HG03378 (cell line): ENCODE measurements around the gene TRIB2.
"Not testable (repeated sequence)": the region's sequence is repeated elsewhere in the genome, so short reads cannot be mapped to it uniquely, and the experiment has no call there.

Experiments
- ATAC-seq: cut with Tn5 transposase; IDR thresholded peaks from one replicate; pipeline ENCODE4 v1.9.1; 2021; ENCODE audit warnings: mild to moderate bottlenecking, moderate library complexity; ENCODE audit not compliant: unreplicated experiment

TRIB2 gene

GRCh38 chr2:12716282-12717190 lies at the start of gene TRIB2:
Gene TRIB2 (plus strand): TSS chr2:12716936. CDS start chr2:12718308, 1,372 bp downstream.
- peak; percentile 44 for ATAC-seq

GRCh38 chr2:12669036-12669435 lies 47.7 kb upstream of the TRIB2 start:
- ATAC-seq: no peak

- no peak for ATAC-seq
These were observed 43.9 kb upstream of the TRIB2 start for GRCh38 chr2:12672711-12673315.

GRCh38 chr2:12674644-12675328 lies 42.0 kb upstream of the TRIB2 start:
- no peak for ATAC-seq

- ATAC-seq: no peak
These were observed 41.4 kb upstream of the TRIB2 start for GRCh38 chr2:12675352-12675795.

GRCh38 chr2:12675801-12676200 lies 40.9 kb upstream of the TRIB2 start:
- ATAC-seq: no peak

GRCh38 chr2:12676771-12677170 lies 40.0 kb upstream of the TRIB2 start:
- no peak for ATAC-seq

- no peak for ATAC-seq
These were observed 38.5 kb upstream of the TRIB2 start for GRCh38 chr2:12678186-12678585.

- no peak for ATAC-seq
These were observed 37.1 kb upstream of the TRIB2 start for GRCh38 chr2:12679550-12680072.

- ATAC-seq: not testable (repeated sequence)
These were observed 36.6 kb upstream of the TRIB2 start for GRCh38 chr2:12680115-12680514.

- ATAC-seq: no peak
These were observed 34.7 kb upstream of the TRIB2 start for GRCh38 chr2:12682017-12682416.

GRCh38 chr2:12683457-12684100 lies 33.2 kb upstream of the TRIB2 start:
- ATAC-seq: no peak

GRCh38 chr2:12684471-12684936 lies 32.2 kb upstream of the TRIB2 start:
- ATAC-seq: no peak

- no peak for ATAC-seq
These were observed 31.6 kb upstream of the TRIB2 start for GRCh38 chr2:12685145-12685544.

GRCh38 chr2:12685956-12686355 lies 30.8 kb upstream of the TRIB2 start:
- ATAC-seq: no peak

- no peak for ATAC-seq
These were observed 29.9 kb upstream of the TRIB2 start for GRCh38 chr2:12686708-12687283.

- no peak for ATAC-seq
These were observed 28.6 kb upstream of the TRIB2 start for GRCh38 chr2:12688091-12688490.

GRCh38 chr2:12688893-12689292 lies 27.8 kb upstream of the TRIB2 start:
- ATAC-seq: no peak

- ATAC-seq: no peak
These were observed 23.2 kb upstream of the TRIB2 start for GRCh38 chr2:12693509-12693908.

GRCh38 chr2:12694990-12695774 lies 21.6 kb upstream of the TRIB2 start:
- peak; percentile 94 for ATAC-seq
